Left ventricle myocardium inferior (tissue), 1 donor: ENCODE measurements around the gene CYTL1. TPM values are rescaled to one million over a fixed set of nuclear protein-coding genes. Genes with fewer than 3 reads are reported as not detected.
"Not testable (repeated sequence)": the region's sequence is repeated elsewhere in the genome, so short reads cannot be mapped to it uniquely, and the experiment has no call there.

ENCODE experiments used
- DNase-seq: peaks from one replicate; pipeline ENCODE4 v3.0.0-alpha.2; 2020
- H3K27ac ChIP-seq: fragments of 200-600 bp; replicated peaks from 2 replicates; pipeline ENCODE4 v1.8.0; 2021
- H3K27me3 ChIP-seq: fragments of 200-600 bp; 2 replicates; pipeline ENCODE4 v1.8.0; 2021; ENCODE audit warnings: low read depth
- H3K36me3 ChIP-seq: fragments of 200-600 bp; 2 replicates; pipeline ENCODE4 v1.8.0; 2021
- H3K4me1 ChIP-seq: fragments of 200-600 bp; 2 replicates; pipeline ENCODE4 v1.8.0; 2021
- H3K4me3 ChIP-seq: fragments of 200-600 bp; 2 replicates; pipeline ENCODE4 v1.8.0; 2021; ENCODE audit warnings: mild to moderate bottlenecking, moderate library complexity
- H3K9me3 ChIP-seq: fragments of 200-600 bp; replicated peaks from 2 replicates; pipeline ENCODE4 v1.8.0; 2021
- CTCF ChIP-seq: fragments of 200-600 bp; IDR thresholded peaks from 2 replicates; pipeline ENCODE4 v1.8.0; 2021; ENCODE audit warnings: antibody characterized with exemption, mild to moderate bottlenecking, borderline replicate concordance
- intact Hi-C: fragments of 100-400 bp; cut with micrococcal nuclease; formaldehyde crosslinking; loops from one replicate; pipeline ENCODE4 v1.11.0; 2022
- long read RNA-seq: library from polyadenylated mRNA; unstranded; transcript quantifications from one replicate; pipeline ENCODE4 v2.0.0, GENCODE V29; 2021
- total RNA-seq: library from RNA; stranded (reverse); fragmentation: NEBNext Ultra II Directional; extraction: Animal tissue kit (Norgen Biotek cat#: 25700); gene quantifications from one replicate; pipeline ENCODE4 v1.2.1, GENCODE V29; 2021
- donor health status: DM: no; HTN: yes; CAD: no; lungs with severe emphysema.

CYTL1 gene
- 0.47 TPM for total RNA-seq
- long read RNA-seq, partial matches to known transcripts, result 0 of 1 reads
- long read RNA-seq, other reads (novel, unspliced or antisense), result 1 of 1 reads

- no peak for TF ChIP-seq CTCF
- Histone ChIP-seq H3K4me3 (peak within 1 kb of the TSS; percentile 42), H3K36me3 (no peaks in the 10 kb centered on the region), H3K27ac (no peak within 1 kb of the TSS), H3K9me3 (peaks cover 12% of the 10 kb centered on the region), H3K4me1 (peaks cover 5% of the 10 kb centered on the region), H3K27me3 (peaks cover 65% of the 10 kb centered on the region)
- intact Hi-C loops, result no loop called here
- DNase-seq, result no peak
Measured at GRCh38 chr4:5019274-5019673, at the start of gene CYTL1. CYTL1 (minus strand) TSS chr4:5019458; CDS start chr4:5019445, 13 bp downstream.

GRCh38 chr4:5067908-5068307 lies 48.6 kb upstream of the CYTL1 start:
- peaks cover 10% of the 10 kb centered on the region for H3K9me3 ChIP-seq
- no peak for TF ChIP-seq CTCF
- no peaks in the 10 kb centered on the region for H3K36me3 ChIP-seq
- peaks cover 8% of the 10 kb centered on the region for H3K27me3 ChIP-seq
- H3K4me3 ChIP-seq, result no peak overlapping the region
- no peak overlapping the region for H3K27ac ChIP-seq
- no peak for DNase-seq
- intact Hi-C loops, result no loop called here
- H3K4me1 ChIP-seq, result no peaks in the 10 kb centered on the region

GRCh38 chr4:5066968-5067367 lies 47.7 kb upstream of the CYTL1 start:
- H3K27me3 ChIP-seq, H3K4me1 ChIP-seq, H3K36me3 ChIP-seq, H3K27ac ChIP-seq, H3K4me3 ChIP-seq, DNase-seq, H3K9me3 ChIP-seq, intact Hi-C loops: not testable (repeated sequence)

- no peak overlapping the region for H3K27ac ChIP-seq
- intact Hi-C loops, result no loop called here
- no peak overlapping the region for H3K4me3 ChIP-seq
- peaks cover 8% of the 10 kb centered on the region for H3K27me3 ChIP-seq
- DNase-seq, result no peak
- H3K36me3 ChIP-seq, result no peaks in the 10 kb centered on the region
- H3K4me1 ChIP-seq, result no peaks in the 10 kb centered on the region
- TF ChIP-seq CTCF, result no peak
- peaks cover 6% of the 10 kb centered on the region for H3K9me3 ChIP-seq
Measured at GRCh38 chr4:5066101-5066500, 46.8 kb upstream of the CYTL1 start.

GRCh38 chr4:5055411-5055810 lies 36.2 kb upstream of the CYTL1 start:
- H3K27ac ChIP-seq, result no peak overlapping the region
- TF ChIP-seq CTCF, result no peak
- H3K27me3 ChIP-seq, result peaks cover 56% of the 10 kb centered on the region
- H3K9me3 ChIP-seq, result peaks cover 14% of the 10 kb centered on the region
- intact Hi-C loops, result no loop called here
- H3K4me3 ChIP-seq, result no peak overlapping the region
- no peak for DNase-seq
- peaks cover 19% of the 10 kb centered on the region for H3K4me1 ChIP-seq
- H3K36me3 ChIP-seq, result no peaks in the 10 kb centered on the region

- no peak for TF ChIP-seq CTCF
- Histone ChIP-seq H3K27me3 (peaks cover 62% of the 10 kb centered on the region), H3K36me3 (no peaks in the 10 kb centered on the region), H3K9me3 (peaks cover 5% of the 10 kb centered on the region), H3K27ac (no peak overlapping the region), H3K4me1 (peaks cover 23% of the 10 kb centered on the region), H3K4me3 (no peak overlapping the region)
- intact Hi-C loops, result no loop called here
- DNase-seq, result no peak
Measured at GRCh38 chr4:5054532-5054931, 35.3 kb upstream of the CYTL1 start.
